Mesothelial cell of epicardium (in vitro differentiated cells): ENCODE results near the gene SCN1B. TPM values are rescaled to one million over a fixed set of nuclear protein-coding genes. Genes with fewer than 3 reads are reported as not detected.
A peak's percentile ranks its signal among the peaks of the same experiment; 100 is the strongest.

ENCODE experiments used
- DNase-seq, 2 experiments: peaks; one replicate each; pipeline ENCODE4 v3.0.0; 2021; ENCODE audit warnings: low spot score in 2 of 2; ENCODE audit not compliant: unreplicated experiment in 2 of 2
- H3K27ac Mint-ChIP-seq: 2 replicates; pipeline ENCODE4 v1.8.0; 2021; ENCODE audit warnings: mixed read lengths
- H3K27me3 Mint-ChIP-seq: 2 replicates; pipeline ENCODE4 v1.8.0; 2021; ENCODE audit warnings: low read depth, mixed read lengths
- H3K36me3 Mint-ChIP-seq: 2 replicates; pipeline ENCODE4 v1.8.0; 2021; ENCODE audit warnings: mixed read lengths
- H3K4me1 Mint-ChIP-seq: 2 replicates; pipeline ENCODE4 v1.8.0; 2021; ENCODE audit warnings: mixed read lengths
- H3K4me3 Mint-ChIP-seq: 2 replicates; pipeline ENCODE4 v1.8.0; 2021; ENCODE audit warnings: mild to moderate bottlenecking, moderate library complexity, mixed read lengths
- H3K9me3 Mint-ChIP-seq: 2 replicates; pipeline ENCODE4 v1.8.0; 2021; ENCODE audit warnings: mixed read lengths
- total RNA-seq: library from RNA; stranded (reverse); gene quantifications from 3 replicates; pipeline ENCODE4 v1.2.1, GENCODE V29; 2021
- TF ChIP-seq, protein P1 (sequence below): fragments of 200-600 bp; sonication (generic); IDR thresholded peaks from one replicate; pipeline ENCODE4 v1.5.0; 2021; ENCODE audit warnings: antibody characterized with exemption; ENCODE audit not compliant: unreplicated experiment

The SCN1B gene
- total RNA-seq, 1 donor from 2014 or later: 2.8 TPM

DNA sequence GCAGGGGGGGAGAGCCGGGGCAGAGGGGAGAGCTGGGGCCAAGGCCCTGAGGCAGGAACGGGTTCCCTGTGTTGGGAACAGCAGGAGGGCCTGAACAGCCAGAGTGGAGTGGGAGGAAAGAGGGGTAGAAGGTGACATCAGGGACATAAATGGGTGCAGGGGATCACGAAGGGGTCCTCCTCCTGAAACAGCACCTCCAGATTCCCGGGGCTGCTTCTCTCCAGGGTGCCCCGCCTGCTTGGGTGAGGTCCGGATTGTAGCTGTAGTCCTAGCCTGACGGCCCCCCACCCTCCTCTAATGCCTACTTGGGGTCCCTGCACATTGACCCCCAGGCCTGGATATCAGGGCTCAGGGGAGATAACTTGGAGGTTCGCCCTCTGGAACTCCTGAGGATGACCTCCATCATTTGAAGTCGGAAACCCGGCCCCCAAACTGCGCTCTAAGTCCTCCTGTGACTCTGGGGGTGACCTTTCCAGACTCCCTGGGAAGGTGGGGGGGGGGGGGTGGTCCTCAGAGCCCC, 473 bp upstream of the SCN1B start:
- TF ChIP-seq, protein P1, sequence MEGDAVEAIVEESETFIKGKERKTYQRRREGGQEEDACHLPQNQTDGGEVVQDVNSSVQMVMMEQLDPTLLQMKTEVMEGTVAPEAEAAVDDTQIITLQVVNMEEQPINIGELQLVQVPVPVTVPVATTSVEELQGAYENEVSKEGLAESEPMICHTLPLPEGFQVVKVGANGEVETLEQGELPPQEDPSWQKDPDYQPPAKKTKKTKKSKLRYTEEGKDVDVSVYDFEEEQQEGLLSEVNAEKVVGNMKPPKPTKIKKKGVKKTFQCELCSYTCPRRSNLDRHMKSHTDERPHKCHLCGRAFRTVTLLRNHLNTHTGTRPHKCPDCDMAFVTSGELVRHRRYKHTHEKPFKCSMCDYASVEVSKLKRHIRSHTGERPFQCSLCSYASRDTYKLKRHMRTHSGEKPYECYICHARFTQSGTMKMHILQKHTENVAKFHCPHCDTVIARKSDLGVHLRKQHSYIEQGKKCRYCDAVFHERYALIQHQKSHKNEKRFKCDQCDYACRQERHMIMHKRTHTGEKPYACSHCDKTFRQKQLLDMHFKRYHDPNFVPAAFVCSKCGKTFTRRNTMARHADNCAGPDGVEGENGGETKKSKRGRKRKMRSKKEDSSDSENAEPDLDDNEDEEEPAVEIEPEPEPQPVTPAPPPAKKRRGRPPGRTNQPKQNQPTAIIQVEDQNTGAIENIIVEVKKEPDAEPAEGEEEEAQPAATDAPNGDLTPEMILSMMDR: no peak
- Mint-ChIP-seq H3K4me1 (peaks cover 7% of the 10 kb centered on the region), H3K4me3 (peak overlapping the region; percentile 49), H3K36me3 (peaks cover 19% of the 10 kb centered on the region), H3K27me3 (peaks cover 46% of the 10 kb centered on the region), H3K9me3 (no peaks in the 10 kb centered on the region), H3K27ac (no peak overlapping the region)
- no peak for DNase-seq

DNA sequence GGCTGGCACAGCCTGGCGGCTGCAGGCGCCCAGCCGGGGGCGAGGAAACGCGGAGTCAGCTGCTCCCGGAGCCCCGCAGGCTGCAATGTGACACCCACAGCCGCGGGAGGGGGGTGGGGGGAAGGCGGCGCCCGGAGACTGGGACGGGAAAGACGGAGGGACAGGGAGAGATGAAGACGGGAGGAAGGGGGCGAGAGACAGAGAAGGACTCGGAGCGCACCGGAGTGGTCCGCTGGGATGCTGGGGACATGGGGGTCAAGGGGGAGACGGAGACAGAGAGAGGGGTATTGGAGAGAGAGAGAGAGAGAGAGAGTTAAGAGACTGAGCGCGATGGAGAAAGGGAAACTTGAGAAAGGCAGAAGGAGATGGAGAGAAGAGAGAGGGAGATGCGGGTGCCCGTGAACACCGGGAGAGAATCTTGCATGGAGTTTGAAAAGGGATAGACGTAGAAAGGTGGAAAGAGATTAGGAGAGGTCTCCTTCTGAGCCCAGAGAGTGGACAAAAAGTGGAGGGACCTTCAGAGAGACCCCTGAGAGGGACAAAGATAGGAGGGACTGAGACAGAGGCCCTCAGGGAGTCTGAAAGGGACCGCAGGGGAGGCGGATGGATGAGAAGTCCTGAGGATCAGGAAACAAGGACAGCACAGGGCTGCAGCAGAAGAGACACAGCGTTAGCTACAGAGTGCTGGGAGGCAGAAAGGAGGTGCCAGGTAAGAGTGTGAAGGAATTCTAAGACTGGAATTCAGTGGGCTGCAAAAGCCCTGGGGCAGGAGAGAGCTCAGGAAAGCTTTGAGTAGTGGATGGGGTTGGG, 1.0 kb downstream of the SCN1B start:
- Mint-ChIP-seq H3K27me3 (peaks cover 46% of the 10 kb centered on the region), H3K4me1 (peaks cover 7% of the 10 kb centered on the region), H3K4me3 (peak overlapping the region; percentile 68), H3K36me3 (peaks cover 17% of the 10 kb centered on the region), H3K9me3 (no peaks in the 10 kb centered on the region), H3K27ac (no peak overlapping the region)
- no peak for DNase-seq
- TF ChIP-seq, protein P1: no peak

DNA sequence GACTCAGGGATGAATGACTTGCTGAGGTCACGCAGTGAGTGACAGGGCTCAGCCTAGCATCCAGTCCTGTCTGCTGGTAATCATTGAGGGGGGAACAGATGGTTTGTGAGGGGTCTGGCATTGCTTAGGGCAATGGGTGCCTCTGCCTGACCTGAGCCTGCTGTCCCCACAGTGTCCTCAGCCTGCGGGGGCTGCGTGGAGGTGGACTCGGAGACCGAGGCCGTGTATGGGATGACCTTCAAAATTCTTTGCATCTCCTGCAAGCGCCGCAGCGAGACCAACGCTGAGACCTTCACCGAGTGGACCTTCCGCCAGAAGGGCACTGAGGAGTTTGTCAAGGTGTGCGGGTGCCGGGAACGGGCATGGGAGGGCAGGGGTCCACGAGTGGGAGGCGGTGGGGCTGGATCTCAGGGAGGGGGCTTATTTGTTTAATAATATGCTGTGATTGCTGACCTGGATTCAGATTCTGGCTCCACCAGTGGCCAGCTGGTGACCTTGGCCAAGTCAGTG, 2.1 kb downstream of the SCN1B start:
- peaks cover 12% of the 10 kb centered on the region for H3K36me3 Mint-ChIP-seq
- DNase-seq: no peak
- TF ChIP-seq, protein P1: no peak
- no peak overlapping the region for H3K4me3 Mint-ChIP-seq
- no peak overlapping the region for H3K27ac Mint-ChIP-seq
- H3K27me3 Mint-ChIP-seq: peaks cover 46% of the 10 kb centered on the region
- no peaks in the 10 kb centered on the region for H3K9me3 Mint-ChIP-seq
- peaks cover 7% of the 10 kb centered on the region for H3K4me1 Mint-ChIP-seq

DNA sequence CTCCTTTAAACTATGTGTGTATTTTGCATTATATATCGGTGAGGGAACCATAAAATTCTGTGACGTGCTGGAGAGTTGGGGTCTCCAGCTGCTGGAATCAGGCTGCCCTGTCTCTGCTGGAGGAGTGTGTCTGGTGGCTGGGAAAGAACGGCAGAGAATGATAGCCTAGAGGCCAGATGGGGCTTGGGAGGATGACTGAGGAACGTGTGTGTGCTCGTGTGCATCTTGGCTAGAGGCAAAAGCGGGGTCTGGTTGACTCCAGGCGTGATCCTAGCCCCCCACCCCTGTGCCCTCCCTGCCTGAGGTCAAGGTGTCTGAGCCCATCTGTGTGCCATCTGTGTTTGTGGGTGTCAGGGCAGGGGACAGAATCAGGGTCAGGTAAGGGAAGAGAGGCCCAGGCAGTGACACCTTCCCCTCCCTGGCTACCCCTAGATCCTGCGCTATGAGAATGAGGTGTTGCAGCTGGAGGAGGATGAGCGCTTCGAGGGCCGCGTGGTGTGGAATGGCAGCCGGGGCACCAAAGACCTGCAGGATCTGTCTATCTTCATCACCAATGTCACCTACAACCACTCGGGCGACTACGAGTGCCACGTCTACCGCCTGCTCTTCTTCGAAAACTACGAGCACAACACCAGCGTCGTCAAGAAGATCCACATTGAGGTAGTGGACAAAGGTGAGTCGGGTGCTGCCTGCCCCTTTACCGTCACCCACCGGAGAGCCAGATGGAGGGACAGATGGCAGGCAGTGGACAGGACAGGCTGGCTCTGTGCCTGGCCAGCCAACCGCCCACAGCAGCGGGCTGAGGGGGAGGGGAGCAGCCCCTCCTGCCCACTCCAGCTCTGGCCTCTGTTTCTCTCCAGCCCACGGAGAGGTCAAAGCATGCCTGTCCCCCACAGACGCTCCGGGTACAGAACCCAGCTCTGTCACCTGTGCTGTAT, 3.1 kb downstream of the SCN1B start:
- H3K27ac Mint-ChIP-seq: no peak overlapping the region
- no peak for DNase-seq
- H3K4me1 Mint-ChIP-seq: peaks cover 7% of the 10 kb centered on the region
- TF ChIP-seq, protein P1: no peak
- no peaks in the 10 kb centered on the region for H3K9me3 Mint-ChIP-seq
- no peak overlapping the region for H3K4me3 Mint-ChIP-seq
- H3K27me3 Mint-ChIP-seq: peaks cover 44% of the 10 kb centered on the region
- peaks cover 5% of the 10 kb centered on the region for H3K36me3 Mint-ChIP-seq

DNA sequence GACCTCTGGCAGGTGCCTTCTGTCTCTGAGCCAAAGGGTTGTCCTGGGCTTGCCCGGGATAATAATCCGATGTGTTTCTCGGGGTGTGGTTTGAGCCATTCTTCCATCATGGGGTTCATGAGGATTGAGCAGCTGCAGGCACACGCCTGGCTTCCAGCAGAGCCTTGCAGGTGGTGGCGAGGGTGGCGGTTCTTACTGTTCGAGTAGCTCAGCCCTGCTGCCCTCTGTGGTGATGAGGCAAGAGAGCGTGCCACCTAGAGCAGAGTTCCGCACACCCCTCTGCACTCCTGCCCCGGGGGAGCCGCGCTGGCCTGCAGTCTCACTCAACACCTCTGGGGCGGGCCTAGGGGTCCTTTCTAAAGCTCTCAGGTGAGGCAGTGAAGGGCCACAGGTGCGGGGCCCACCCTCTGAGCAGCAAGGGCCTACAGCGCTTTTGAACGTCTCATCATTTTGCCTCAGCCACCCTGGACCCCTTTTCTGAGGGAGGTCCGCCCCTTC, 3.8 kb downstream of the SCN1B start:
- peaks cover 8% of the 10 kb centered on the region for H3K4me1 Mint-ChIP-seq
- TF ChIP-seq, protein P1: no peak
- no peak for DNase-seq
- H3K27ac Mint-ChIP-seq: no peak overlapping the region
- peaks cover 42% of the 10 kb centered on the region for H3K27me3 Mint-ChIP-seq
- no peaks in the 10 kb centered on the region for H3K9me3 Mint-ChIP-seq
- H3K36me3 Mint-ChIP-seq: peaks cover 3% of the 10 kb centered on the region
- H3K4me3 Mint-ChIP-seq: no peak overlapping the region
